Globus pallidus (tissue), 1 donor: Measurements from ENCODE around the gene SPECC1.

Source experiments
- DNase-seq: peaks from one replicate; pipeline ENCODE4 v3.0.0-alpha.2; 2015; ENCODE audit warnings: low spot score

The SPECC1 gene

GRCh38 chr17:20276421-20276820 lies 267.3 kb downstream of the SPECC1 start:
- no peak for DNase-seq

GRCh38 chr17:20278805-20279204 lies 269.6 kb downstream of the SPECC1 start:
- no peak for DNase-seq

GRCh38 chr17:20279631-20280030 lies 270.5 kb downstream of the SPECC1 start:
- DNase-seq: no peak

DNA sequence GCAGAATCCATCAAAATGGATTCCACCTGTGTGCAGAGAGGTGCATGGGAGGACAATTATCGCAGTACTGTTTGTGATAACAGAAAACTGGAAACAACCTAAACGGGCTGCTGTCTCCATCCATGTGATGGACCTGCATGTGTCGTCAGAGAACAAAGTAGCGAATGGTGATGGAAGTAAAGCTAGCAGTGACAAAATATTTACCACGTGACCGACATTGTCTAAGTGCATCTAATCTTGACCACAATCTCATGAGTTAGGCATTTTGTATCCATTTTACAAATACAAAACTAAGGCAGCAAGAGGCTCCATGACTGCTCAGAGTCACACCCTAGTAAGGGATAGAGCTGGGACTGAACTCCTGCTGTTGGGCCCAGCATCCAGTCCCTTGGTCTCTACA lies 270.9 kb downstream of the SPECC1 start:
- no peak for DNase-seq

DNA sequence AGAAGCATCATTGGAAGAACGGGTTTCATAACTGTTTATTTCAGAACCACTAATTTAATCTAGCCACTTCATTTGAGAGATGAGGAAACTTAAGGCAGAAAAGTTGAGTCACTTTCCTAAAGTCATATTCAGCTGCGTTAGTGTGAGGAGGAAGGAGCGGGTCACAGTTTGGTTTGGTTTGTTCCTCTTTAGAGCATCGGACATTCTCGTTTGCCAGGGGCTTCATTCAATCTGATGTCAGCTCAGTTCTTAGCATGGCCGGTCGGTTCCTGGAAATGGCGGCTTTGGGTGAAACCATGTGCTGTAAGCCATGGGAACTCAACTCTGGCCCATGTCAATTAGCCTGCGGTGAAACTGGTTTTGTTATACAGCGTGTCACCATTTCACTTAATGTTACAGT lies 271.7 kb downstream of the SPECC1 start:
- DNase-seq: no peak

- peak; percentile 64 for DNase-seq
These were observed 272.7 kb downstream of the SPECC1 start for GRCh38 chr17:20281860-20282259.

DNA sequence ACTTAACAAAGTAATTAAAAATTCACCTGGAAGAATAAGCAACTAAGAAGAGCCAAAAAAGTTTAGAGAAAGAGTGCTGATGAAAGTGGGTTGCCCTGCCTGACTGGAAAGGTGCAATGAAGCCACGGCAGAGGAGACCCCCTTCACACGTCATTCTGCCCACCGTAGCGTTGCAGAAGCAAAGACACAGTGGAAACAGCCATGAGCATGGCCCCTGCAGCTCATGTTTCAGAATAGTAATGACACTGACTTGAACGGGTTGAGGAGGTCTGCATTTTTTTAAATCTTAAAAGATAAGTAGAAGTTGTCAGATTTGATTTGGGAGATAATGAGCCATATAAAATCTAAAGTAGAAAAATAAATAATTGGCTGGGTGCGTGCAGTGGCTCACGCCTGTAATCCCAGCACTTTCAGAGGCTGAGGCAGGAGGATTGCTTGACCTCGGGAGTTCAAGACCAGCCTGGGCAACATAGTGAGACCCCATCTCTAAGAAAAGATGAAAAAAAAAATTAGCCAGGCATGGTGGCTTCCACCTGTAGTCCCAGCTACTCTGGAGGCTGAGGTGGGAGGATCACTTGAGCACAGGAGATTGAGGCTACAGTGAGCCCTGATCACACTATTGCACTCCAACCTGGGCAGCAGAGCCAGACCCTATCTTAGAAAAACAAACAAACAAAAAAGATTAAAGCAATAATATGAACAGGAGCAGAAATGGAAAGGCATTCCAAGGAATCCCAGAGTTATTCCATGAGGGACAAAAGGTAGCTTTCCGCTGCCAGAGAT lies 273.6 kb downstream of the SPECC1 start:
- DNase-seq: no peak

DNA sequence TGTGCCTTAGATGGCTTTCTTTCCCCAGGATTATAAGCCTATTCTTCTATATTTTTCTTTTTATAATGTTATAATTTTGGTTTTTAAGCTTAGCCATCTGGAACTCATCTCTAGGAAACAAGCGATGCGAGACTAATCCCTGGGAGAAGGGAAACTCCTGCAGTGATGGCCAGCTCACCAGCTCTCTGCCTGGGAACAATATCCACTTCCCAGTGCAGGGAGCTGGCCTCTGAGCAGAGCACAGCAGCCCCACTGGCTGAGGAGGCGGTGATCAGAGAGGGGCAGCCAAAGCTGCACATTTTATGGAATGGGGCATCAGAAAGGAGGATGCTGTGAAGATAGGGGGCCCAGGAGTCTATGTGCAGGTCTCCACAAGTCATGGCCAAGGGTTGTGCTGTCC lies 274.9 kb downstream of the SPECC1 start:
- DNase-seq: no peak

- DNase-seq: no peak
These were observed 275.6 kb downstream of the SPECC1 start for GRCh38 chr17:20284570-20285295.

GRCh38 chr17:20289984-20290383 lies 280.8 kb downstream of the SPECC1 start:
- DNase-seq: no peak

GRCh38 chr17:20291853-20292252 lies 282.7 kb downstream of the SPECC1 start:
- no peak for DNase-seq

DNA sequence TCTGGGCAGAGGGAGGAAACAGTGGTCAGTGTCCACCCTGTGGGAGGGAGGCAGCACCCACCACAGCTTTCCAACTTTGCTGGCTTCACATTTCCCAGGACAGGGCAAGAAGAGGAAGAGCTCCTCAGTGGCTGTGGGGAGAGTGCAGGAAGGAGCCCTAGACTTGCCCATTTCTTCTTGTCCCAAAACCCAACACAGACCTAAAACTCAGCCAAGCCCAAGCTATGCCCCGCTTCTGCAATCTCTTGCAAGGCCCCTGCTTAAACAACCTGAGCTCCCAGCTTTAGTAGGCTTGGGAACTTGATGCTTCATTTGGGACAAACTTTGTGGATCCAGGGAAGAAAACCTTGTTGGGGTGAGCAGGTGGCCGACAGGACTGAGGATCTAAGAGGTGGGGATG lies 284.3 kb downstream of the SPECC1 start:
- no peak for DNase-seq

GRCh38 chr17:20294120-20294519 lies 285.0 kb downstream of the SPECC1 start:
- no peak for DNase-seq

GRCh38 chr17:20299013-20299412 lies 289.9 kb downstream of the SPECC1 start:
- no peak for DNase-seq

GRCh38 chr17:20300436-20300934 lies 291.3 kb downstream of the SPECC1 start:
- DNase-seq: peak; percentile 32

DNA sequence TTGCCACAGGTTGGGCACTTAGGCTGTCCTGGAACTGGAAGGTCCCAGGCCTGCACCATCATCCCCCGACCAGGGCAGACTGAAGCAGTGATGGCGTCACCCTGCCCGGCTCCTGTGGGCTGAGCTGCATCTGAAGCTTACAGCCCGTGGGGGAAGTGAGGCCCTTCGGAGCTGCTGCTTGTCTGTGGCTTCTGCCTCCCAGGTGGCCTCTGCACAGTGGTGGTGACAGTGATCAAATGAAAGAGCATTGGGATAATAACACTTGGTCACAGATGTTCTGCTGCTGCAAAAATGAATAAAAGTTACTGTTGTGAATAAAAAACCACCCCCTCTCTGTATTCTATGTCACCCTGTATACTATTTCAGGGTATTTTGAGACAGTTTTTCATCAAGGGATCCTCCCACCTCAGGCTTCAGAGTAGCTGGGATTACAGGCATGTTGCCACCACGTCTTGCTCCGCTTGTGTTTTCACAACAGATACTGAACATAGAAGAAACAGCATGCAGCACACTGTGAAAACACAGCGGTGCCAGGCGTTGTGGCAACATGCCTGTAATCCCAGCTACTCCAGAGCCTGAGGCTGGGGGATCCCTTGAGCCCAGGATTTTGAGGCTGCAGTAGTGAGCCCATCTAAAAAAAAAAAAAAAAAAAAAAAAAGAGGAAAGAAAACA lies 293.2 kb downstream of the SPECC1 start:
- DNase-seq: no peak

GRCh38 chr17:20304961-20305360 lies 295.8 kb downstream of the SPECC1 start:
- DNase-seq: no peak

GRCh38 chr17:20306924-20307323 lies 297.8 kb downstream of the SPECC1 start:
- no peak for DNase-seq

GRCh38 chr17:20307326-20307910 lies 298.3 kb downstream of the SPECC1 start:
- DNase-seq: no peak

DNA sequence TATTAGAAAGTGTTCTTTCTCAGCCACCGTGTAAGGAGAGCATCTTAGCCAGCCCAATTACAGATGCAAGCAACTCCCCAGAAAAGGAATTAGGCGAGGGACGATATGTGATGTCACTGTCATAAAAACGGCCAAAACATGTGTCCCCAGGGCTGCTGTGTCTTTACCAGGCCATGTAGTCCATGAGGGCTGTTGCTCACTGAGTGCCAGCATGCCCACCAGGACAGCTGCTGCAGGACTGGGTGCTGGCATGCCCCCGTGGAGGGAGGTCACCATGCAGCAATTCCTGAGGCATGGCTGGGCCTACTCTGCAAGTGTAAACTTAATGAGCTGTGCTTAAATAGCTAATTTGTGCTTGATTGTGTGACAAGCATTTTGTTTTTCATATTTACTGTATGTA lies 301.3 kb downstream of the SPECC1 start:
- no peak for DNase-seq

DNA sequence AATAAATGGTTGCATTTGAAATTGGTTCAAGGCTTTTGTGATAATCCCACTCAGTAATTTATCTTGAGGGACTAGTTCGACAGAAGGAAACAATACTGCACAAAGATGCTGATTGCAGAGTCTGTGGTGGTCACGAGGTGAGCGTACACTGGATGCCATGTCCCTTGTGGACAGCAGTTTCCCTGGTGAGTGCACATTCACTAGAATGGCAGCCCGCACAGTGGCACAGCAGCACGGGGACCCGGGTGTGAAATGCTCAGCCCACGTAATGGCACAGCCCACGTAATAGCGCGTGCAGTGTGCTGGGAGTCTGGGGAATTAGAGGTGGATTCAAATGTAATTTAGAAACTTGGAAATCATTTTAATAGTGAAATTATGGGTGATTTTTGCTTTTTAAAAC lies 304.1 kb downstream of the SPECC1 start:
- DNase-seq: peak; percentile 47

DNA sequence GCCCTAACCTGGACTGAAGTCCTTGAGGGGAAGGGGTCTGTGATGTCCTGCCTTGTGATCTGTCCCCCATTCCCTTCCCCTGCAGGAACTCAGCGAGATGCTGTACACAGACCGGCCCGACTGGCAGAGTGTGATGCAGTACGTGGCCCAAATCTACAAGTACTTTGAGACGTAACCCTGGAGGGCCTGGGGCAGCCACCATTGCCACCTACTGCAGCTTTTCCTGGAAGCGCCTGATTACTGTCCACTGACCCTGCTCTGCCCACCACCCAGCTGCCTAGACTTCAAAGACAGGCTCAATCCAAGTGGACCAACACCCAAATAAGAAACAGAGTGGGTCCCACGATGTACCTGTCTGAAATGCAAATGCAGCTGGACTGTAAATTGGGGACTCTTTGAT lies 304.7 kb downstream of the SPECC1 start:
- DNase-seq: no peak
